Muscle of leg (tissue), 11 donors: ENCODE data around the gene GTF3C4. TPM values are rescaled to one million over a fixed set of nuclear protein-coding genes. Genes with fewer than 3 reads are reported as not detected.

Experiments used
- DNase-seq: peaks from one replicate; pipeline ENCODE4 v3.0.0; 2013
- H3K27ac ChIP-seq: one replicate; pipeline ENCODE4 v1.5.1; 2013; ENCODE audit warnings: mild to moderate bottlenecking, low read length, control low read depth
- H3K27me3 ChIP-seq: one replicate; pipeline ENCODE4 v1.6.1; 2013; ENCODE audit warnings: low read length; ENCODE audit not compliant: control insufficient read depth, insufficient read depth
- H3K36me3 ChIP-seq: one replicate; pipeline ENCODE4 v1.6.1; 2013; ENCODE audit warnings: low read length; ENCODE audit not compliant: control insufficient read depth, insufficient read depth
- H3K4me1 ChIP-seq: one replicate; pipeline ENCODE4 v1.6.1; 2013; ENCODE audit warnings: low read length; ENCODE audit not compliant: control insufficient read depth, insufficient read depth
- H3K4me3 ChIP-seq: one replicate; pipeline ENCODE4 v1.5.1; 2013; ENCODE audit warnings: low read length, control low read depth
- H3K9me3 ChIP-seq: replicated peaks from 2 replicates; pipeline ENCODE4 v1.6.1; 2013; ENCODE audit warnings: low read depth, low read length; ENCODE audit not compliant: control insufficient read depth
- WGBS: methylation state at CpG from one replicate; pipeline ENCODE4 v1.1.5; 2013; ENCODE audit warnings: missing lambda C conversion rate; ENCODE audit not compliant: insufficient coverage; 5-methylcytosine and 5-hydroxymethylcytosine counted together
- polyA plus RNA-seq, 8 donors: library from polyadenylated mRNA; unstranded; fragments of 120-200 nt; gene quantifications; one replicate each; pipeline versions ENCODE4 v1.2.1 to v1.2.3, GENCODE V29; 2013; ENCODE audit warnings: inconsistent platforms in 1 of 8, low replicate concordance in 1 of 8; ENCODE audit not compliant: insufficient read length in 8 of 8, insufficient read depth in 1 of 8
- total RNA-seq: library from RNA; stranded (reverse); fragments of 120-200 nt; gene quantifications from one replicate; pipeline ENCODE4 v1.2.4, GENCODE V29; 2013

Gene GTF3C4
- total and polyA plus RNA-seq, 9 donors = 10.1 to 19.9 (median 14.6) TPM

DNA sequence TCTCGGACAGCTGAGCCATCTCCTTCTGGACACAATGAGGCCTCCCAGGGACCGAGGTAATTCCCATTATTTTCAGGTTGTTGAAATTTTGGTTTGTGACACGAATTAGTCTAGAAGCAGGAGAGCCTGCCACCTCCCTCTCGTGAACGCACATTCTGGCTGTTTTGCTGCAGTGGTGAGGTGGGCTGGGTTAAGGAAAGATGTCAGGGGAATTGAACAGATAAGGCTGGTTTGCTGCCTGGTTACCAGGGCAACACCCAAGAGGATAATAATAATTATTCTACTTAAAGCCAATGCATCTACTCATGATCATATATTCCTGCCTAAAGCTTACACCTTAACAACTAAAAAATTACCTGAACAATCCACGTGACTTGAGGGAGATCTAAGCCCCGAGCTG is 38.6 kb upstream of the GTF3C4 start:
- no peak for DNase-seq
- WGBS = 90% methylated on average over 5 of the region's 7 CpGs
- Histone ChIP-seq H3K4me3 (no peak overlapping the region), H3K9me3 (no peaks in the 10 kb centered on the region), H3K4me1 (no peaks in the 10 kb centered on the region), H3K27ac (no peak overlapping the region), H3K36me3 (peaks cover 45% of the 10 kb centered on the region), H3K27me3 (no peaks in the 10 kb centered on the region)

DNA sequence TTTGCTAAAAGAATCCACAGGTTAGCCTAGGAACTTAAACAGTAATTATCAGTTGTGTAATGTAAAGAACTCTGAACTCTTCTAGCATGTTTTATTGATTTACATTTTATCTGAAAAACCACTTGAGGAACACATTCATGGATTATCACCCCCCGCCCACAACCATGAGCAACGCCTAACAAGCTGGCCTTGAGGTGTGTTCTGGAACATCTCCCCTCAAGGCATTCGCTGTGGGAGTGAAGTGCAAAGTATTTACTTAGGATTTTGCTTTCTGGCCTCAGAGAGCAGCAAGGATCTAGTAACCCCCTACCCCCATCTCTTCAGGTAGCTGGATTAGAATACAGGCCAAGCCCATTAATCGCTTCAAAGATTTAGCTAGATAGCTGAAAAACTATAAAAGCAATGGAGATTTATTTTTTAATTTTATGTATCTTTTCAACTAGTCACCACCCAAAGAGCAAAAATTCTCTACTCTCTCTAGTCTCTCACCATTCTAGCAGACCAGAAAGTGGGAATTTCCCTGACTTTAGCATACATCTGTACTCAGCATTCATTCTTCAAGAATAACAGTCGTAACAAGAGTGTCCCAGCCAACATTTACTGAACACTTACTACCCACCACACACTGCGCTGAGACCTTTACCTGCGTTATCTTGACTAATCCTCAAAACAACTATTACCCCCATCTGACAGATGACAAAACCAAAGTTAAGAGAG is 37.7 kb upstream of the GTF3C4 start:
- H3K4me1 ChIP-seq = no peaks in the 10 kb centered on the region
- no peak for DNase-seq
- H3K4me3 ChIP-seq = no peak overlapping the region
- 88% methylated on average over 1 of the region's 7 CpGs for WGBS
- no peak overlapping the region for H3K27ac ChIP-seq
- H3K27me3 ChIP-seq = no peaks in the 10 kb centered on the region
- peaks cover 47% of the 10 kb centered on the region for H3K36me3 ChIP-seq
- H3K9me3 ChIP-seq = no peaks in the 10 kb centered on the region

DNA sequence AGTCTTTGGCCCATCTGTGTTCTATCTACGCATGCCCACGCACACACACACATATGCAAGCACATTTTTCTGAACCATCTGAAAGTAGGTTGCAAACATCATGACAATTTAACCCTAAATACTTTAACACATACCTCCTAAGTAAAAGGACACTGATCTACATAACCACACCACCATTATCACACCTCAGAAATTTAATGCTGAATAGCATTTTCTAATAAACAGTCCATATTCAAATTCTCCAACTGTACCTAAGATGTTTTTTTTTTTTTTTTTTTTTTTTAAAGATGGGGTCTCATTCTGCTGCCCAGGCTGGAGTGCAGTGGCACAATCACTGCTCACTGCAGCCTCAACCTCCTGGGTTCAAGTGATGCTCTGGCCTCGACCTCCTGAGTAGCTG is 35.9 kb upstream of the GTF3C4 start:
- no peaks in the 10 kb centered on the region for H3K9me3 ChIP-seq
- no peaks in the 10 kb centered on the region for H3K4me1 ChIP-seq
- peaks cover 50% of the 10 kb centered on the region for H3K36me3 ChIP-seq
- no peak for DNase-seq
- H3K4me3 ChIP-seq = no peak overlapping the region
- no peaks in the 10 kb centered on the region for H3K27me3 ChIP-seq
- 95% methylated on average over 3 of the region's 3 CpGs for WGBS
- H3K27ac ChIP-seq = no peak overlapping the region

DNA sequence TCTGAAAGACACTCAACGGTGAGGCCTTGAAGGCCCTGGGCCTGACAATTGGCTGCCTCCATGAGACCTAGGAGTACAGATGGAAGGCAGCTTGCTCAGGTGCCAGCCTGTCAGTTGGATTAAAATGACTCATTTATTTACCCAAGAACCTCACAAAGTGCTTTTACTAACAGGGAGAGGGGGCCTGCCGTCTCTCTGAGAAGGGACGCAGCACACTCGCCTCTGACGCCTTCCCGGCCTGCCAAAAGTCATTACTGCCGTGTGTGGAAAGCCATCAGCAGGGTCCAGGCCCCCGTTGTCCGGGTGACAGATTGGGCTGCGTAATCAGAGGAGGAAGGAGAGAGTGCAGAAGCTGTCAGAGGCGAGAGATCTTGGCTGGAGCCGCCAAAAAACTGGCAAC is 32.9 kb upstream of the GTF3C4 start:
- Histone ChIP-seq H3K4me3 (no peak overlapping the region), H3K4me1 (no peaks in the 10 kb centered on the region), H3K36me3 (peaks cover 51% of the 10 kb centered on the region), H3K27me3 (no peaks in the 10 kb centered on the region), H3K27ac (no peak overlapping the region), H3K9me3 (no peaks in the 10 kb centered on the region)
- 59% methylated on average over 11 of the region's 12 CpGs for WGBS
- DNase-seq = no peak

DNA sequence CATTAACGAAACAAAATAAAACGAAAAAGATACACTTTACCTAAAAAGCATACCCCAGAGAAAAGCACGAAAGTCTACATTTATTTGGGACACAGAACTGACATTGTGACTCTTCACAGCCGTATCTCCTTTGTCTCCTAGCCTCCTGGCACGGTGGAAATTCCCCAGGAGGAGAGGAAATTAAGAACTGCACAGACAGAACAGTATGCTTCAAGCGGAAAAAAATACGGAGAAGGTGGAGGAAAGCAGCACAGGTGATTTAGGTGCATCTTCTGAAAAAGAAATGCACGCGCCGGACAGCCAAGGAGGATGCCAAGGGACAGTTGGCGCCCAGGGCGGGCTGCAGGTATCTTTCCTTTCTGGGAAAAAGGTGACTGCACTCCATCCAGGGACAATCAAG is 32.5 kb upstream of the GTF3C4 start:
- Histone ChIP-seq H3K9me3 (no peaks in the 10 kb centered on the region), H3K36me3 (peaks cover 51% of the 10 kb centered on the region), H3K27ac (no peak overlapping the region), H3K4me3 (no peak overlapping the region), H3K27me3 (no peaks in the 10 kb centered on the region), H3K4me1 (no peaks in the 10 kb centered on the region)
- no peak for DNase-seq
- 87% methylated on average over 11 of the region's 12 CpGs for WGBS

DNA sequence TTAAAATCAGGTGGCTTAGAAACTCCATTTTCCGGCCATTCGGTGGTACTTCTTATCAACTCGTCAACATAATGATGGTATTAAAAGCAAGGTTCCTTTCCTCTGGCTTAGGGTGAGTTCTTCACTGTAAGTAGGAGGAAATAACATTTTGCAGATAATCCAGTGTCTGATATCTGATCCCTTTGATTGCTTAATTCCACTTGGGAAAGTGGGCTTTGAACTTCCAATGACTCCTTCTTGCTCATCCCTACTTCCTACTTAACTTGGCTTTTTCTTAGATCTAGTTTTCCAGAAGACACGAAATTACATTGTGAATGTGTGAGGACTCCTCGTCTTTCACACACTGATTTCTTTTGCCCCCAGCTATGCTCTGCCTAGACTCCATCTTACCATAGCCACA is 32.0 kb upstream of the GTF3C4 start:
- no peak overlapping the region for H3K4me3 ChIP-seq
- peaks cover 55% of the 10 kb centered on the region for H3K36me3 ChIP-seq
- no CpG with 5 or more reads among the region's 5 CpGs for WGBS
- H3K9me3 ChIP-seq = no peaks in the 10 kb centered on the region
- no peaks in the 10 kb centered on the region for H3K4me1 ChIP-seq
- no peak for DNase-seq
- no peaks in the 10 kb centered on the region for H3K27me3 ChIP-seq
- H3K27ac ChIP-seq = no peak overlapping the region

DNA sequence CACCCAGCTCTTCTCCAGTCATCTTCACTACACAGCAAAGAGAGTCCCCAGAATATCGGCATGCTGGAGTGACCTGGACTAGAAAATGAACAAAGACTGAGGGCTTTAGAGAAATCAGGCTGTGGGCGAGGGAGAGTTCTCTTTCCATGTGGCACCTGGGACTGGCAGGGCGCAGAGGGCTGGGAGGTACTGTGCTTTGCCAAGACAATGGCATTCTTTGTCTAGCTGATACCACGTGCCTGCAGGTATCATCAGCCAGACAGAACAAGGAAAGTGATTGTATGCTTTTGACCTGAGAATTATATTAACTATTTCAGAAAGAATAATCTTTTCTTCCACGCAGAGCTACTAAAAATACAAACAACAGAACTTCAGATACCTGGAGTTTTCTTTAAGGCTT is 30.9 kb upstream of the GTF3C4 start:
- Histone ChIP-seq H3K4me1 (no peaks in the 10 kb centered on the region), H3K36me3 (peaks cover 61% of the 10 kb centered on the region), H3K9me3 (no peaks in the 10 kb centered on the region), H3K27ac (no peak overlapping the region), H3K4me3 (no peak overlapping the region), H3K27me3 (no peaks in the 10 kb centered on the region)
- no CpG with 5 or more reads among the region's 5 CpGs for WGBS
- no peak for DNase-seq

DNA sequence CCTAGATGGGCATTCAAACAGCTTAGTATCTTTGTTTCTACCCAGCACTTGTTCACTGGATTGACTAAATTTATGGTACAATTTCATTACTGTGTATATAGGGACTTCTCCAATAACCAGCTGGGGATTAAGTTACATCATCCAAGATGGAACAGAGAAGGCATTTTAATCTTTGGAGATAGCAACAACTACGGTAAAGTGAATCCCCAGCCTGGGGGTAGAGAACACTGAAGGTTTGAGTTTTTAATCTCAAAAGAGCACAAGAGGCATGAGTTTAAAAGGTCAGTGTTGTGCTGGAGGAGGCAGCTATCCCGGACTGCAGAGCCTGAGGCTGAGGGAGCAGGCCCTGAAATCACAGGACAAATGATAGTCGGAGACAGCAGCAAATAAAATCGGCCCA is 29.0 kb upstream of the GTF3C4 start:
- Histone ChIP-seq H3K4me3 (no peak overlapping the region), H3K27ac (no peak overlapping the region), H3K9me3 (no peaks in the 10 kb centered on the region), H3K27me3 (no peaks in the 10 kb centered on the region), H3K36me3 (peaks cover 71% of the 10 kb centered on the region), H3K4me1 (no peaks in the 10 kb centered on the region)
- 92% methylated on average over 2 of the region's 4 CpGs for WGBS
- no peak for DNase-seq

DNA sequence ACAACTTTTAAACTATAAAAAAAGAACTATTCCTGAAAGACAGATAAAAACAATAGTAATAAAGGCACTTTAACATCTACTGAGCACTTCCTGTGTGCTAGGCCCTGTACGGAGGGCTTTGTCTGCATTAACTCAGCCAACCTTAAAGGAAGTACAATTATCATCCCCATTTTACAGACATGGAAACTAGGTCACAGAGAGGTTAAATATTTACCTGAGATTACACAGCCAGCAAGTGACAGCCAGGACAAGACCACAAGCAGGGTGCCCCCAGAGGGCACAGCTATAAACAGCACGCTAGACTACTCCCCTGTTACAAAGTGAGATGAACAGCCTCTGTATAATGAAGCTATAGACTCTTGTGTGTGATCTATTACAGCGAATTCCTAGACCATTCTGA is 26.0 kb upstream of the GTF3C4 start:
- H3K27me3 ChIP-seq = no peaks in the 10 kb centered on the region
- H3K9me3 ChIP-seq = no peaks in the 10 kb centered on the region
- no peak overlapping the region for H3K27ac ChIP-seq
- no peak overlapping the region for H3K4me3 ChIP-seq
- no peaks in the 10 kb centered on the region for H3K4me1 ChIP-seq
- no peak for DNase-seq
- WGBS = no CpG with 5 or more reads among the region's 3 CpGs
- H3K36me3 ChIP-seq = peaks cover 79% of the 10 kb centered on the region

DNA sequence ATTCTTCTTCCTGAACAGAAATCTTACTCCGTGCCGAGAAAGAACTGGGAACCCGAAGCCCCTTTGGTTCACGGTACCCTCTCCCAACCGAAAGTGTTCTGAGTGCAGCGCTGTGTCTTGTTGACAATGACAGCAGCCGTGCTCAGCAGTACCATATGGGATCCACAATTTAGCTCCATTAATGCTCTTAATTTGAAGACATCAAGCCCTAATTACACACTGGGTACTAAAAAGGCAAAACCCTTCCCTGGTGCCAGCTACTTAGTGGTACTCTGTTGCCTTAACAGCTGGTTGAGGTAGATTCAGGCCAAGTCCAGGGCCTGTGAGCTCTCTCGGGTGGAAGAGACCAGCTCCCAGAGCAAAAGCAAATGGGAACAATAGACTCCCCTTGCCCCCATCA is 25.0 kb upstream of the GTF3C4 start:
- Histone ChIP-seq H3K36me3 (peaks cover 79% of the 10 kb centered on the region), H3K27ac (no peak overlapping the region), H3K9me3 (no peaks in the 10 kb centered on the region), H3K4me1 (no peaks in the 10 kb centered on the region), H3K27me3 (no peaks in the 10 kb centered on the region), H3K4me3 (no peak overlapping the region)
- WGBS = 96% methylated on average over 8 of the region's 8 CpGs
- no peak for DNase-seq

DNA sequence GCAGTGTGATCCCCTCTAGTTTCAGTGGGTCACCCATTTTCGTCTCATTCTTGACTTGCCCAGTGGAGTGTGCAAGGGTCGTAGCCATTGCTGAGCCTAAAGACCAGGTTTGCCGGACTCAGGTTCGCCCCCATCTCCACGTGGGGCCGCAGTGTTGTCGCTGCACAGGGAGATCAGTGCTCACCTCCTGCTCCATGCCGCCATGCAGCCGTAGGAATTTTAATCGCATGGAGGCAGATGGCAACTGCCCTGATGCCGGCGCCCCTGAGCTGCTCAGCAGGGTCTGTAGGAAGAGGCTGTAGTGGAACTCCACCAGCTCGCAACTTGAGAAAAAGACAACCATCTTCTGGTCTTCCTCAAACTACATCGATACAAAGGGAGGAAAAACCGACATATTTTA is 24.6 kb upstream of the GTF3C4 start:
- DNase-seq = no peak
- Histone ChIP-seq H3K4me3 (no peak overlapping the region), H3K9me3 (no peaks in the 10 kb centered on the region), H3K27me3 (no peaks in the 10 kb centered on the region), H3K4me1 (no peaks in the 10 kb centered on the region), H3K27ac (no peak overlapping the region), H3K36me3 (peaks cover 78% of the 10 kb centered on the region)
- WGBS = over 99% methylated on average over 10 of the region's 15 CpGs
